Ecto neural progenitor cell (in vitro differentiated cells): ENCODE measurements around the gene BAX.

ENCODE experiments used
- DNase-seq: peaks from one replicate; pipeline ENCODE4 v3.0.0-alpha.2; 2018; ENCODE audit warnings: low spot score

The BAX gene

GRCh38 chr19:48933382-48933932, 21.2 kb upstream of the BAX start, which contains the start of gene DHDH:
Gene DHDH, plus strand, starts transcription at chr19:48933699. Its CDS starts 23 bp downstream, at chr19:48933722.
- DNase-seq: peak; percentile 91

- DNase-seq: no peak
These were observed 19.8 kb upstream of the BAX start for GRCh38 chr19:48934837-48935236.

GRCh38 chr19:48935864-48936263, 18.8 kb upstream of the BAX start:
- DNase-seq: no peak

GRCh38 chr19:48938256-48938655, 16.4 kb upstream of the BAX start:
- no peak for DNase-seq

GRCh38 chr19:48940902-48941301, 13.8 kb upstream of the BAX start:
- DNase-seq: no peak

- DNase-seq: no peak
These were observed 11.6 kb upstream of the BAX start for GRCh38 chr19:48943081-48943480.

- DNase-seq: no peak
These were observed 9.3 kb upstream of the BAX start for GRCh38 chr19:48945415-48945814.

GRCh38 chr19:48945817-48946216, 8.9 kb upstream of the BAX start:
- DNase-seq: no peak

GRCh38 chr19:48946463-48947257, 8.0 kb upstream of the BAX start:
- DNase-seq: no peak

- no peak for DNase-seq
These were observed 7.5 kb upstream of the BAX start for GRCh38 chr19:48947258-48947542.

- DNase-seq: no peak
These were observed 4.5 kb upstream of the BAX start for GRCh38 chr19:48950159-48950558.

GRCh38 chr19:48950830-48951519, 3.7 kb upstream of the BAX start:
- no peak for DNase-seq

GRCh38 chr19:48953141-48953540, 1.5 kb upstream of the BAX start:
- DNase-seq: no peak

GRCh38 chr19:48953990-48954594, 583 bp upstream of the BAX start:
- DNase-seq: no peak

GRCh38 chr19:48955308-48955958, 758 bp downstream of the BAX start:
- no peak for DNase-seq

GRCh38 chr19:48958006-48958405, 3.3 kb downstream of the BAX start:
- no peak for DNase-seq

GRCh38 chr19:48959341-48960239, 4.9 kb downstream of the BAX start:
- no peak for DNase-seq

- no peak for DNase-seq
These were observed 6.5 kb downstream of the BAX start for GRCh38 chr19:48961051-48961649.

- DNase-seq: no peak
These were observed 7.0 kb downstream of the BAX start for GRCh38 chr19:48961673-48962028.

- no peak for DNase-seq
These were observed 7.6 kb downstream of the BAX start for GRCh38 chr19:48962029-48962848.
